Measurements from ENCODE around the gene EIF4A3. TPM values are rescaled to one million over a fixed set of nuclear protein-coding genes. Genes with fewer than 3 reads are reported as not detected.
"Not testable (repeated sequence)": the region's sequence is repeated elsewhere in the genome, so short reads cannot be mapped to it uniquely, and the experiment has no call there.

Gene EIF4A3
- total RNA-seq, 2 experiments from 2014 or later: 259 to 313 TPM

GRCh38 chr17:80092959-80093358, 54.0 kb downstream of the EIF4A3 start:
- no TSS peak for BruUV-seq (replicated peaks)
- H3K36me3 ChIP-seq (ENCODE audit: insufficient read depth, low read length): no peaks in the 10 kb centered on the region
- POLR2A ChIA-PET: interaction anchor here (1.3 kb wide), 1 partner anchor 9 kb away, joined by 3 read pairs; the partner anchor contains the start of gene GAA
- H3K9me2 ChIP-seq (ENCODE audit: insufficient read depth, low read length): no peaks in the 10 kb centered on the region
- H3K9me3 ChIP-seq (ENCODE audit: low read length): no peaks in the 10 kb centered on the region
- no peaks in the 10 kb centered on the region for H4K20me1 ChIP-seq (ENCODE audit: insufficient read depth, low read length)
- no peak overlapping the region for H2AFZ ChIP-seq (ENCODE audit: low read length)
- intact Hi-C loops (cut with micrococcal nuclease; ENCODE audit: unreplicated experiment): no loop called here
- CTCF ChIA-PET (ENCODE audit: unreplicated experiment): interaction anchor here (0.5 kb wide), 1 partner anchor 801 kb away, joined by 4 read pairs; no protein-coding TSS in a partner anchor
- H3K4me2 ChIP-seq (ENCODE audit: low read length): no peak overlapping the region
- TF ChIP-seq EZH2phosphoT487 (IDR thresholded peaks at IDR 0.05; ENCODE audit: borderline replicate concordance, low read depth, low read length) (no peak), CTCF (conservative IDR thresholded peaks at IDR 0.05; ENCODE audit: low read length) (no peak)
- no peak for DNase-seq (ENCODE audit: low spot score)
- H3K79me2 ChIP-seq (ENCODE audit: insufficient read depth, low read depth, low read length): no peaks in the 10 kb centered on the region
- H3K4me1 ChIP-seq (ENCODE audit: insufficient read depth, low read length, poor library complexity, severe bottlenecking): no peaks in the 10 kb centered on the region
- H3K27ac ChIP-seq (ENCODE audit: low read depth, low read length, poor library complexity, severe bottlenecking): no peak overlapping the region
- H3K4me3 ChIP-seq (ENCODE audit: low read depth, low read length, poor library complexity, severe bottlenecking): no peak overlapping the region

- TF ChIP-seq EZH2phosphoT487 (IDR thresholded peaks at IDR 0.05; ENCODE audit: borderline replicate concordance, low read depth, low read length): no peak
- TF ChIP-seq CTCF (conservative IDR thresholded peaks at IDR 0.05; ENCODE audit: low read length): no peak
- Histone ChIP-seq H3K36me3 (ENCODE audit: insufficient read depth, low read length) (no peaks in the 10 kb centered on the region), H3K9me3 (ENCODE audit: low read length) (no peaks in the 10 kb centered on the region), H4K20me1 (ENCODE audit: insufficient read depth, low read length) (no peaks in the 10 kb centered on the region), H3K27ac (ENCODE audit: low read depth, low read length, poor library complexity, severe bottlenecking) (no peak overlapping the region), H3K4me3 (ENCODE audit: low read depth, low read length, poor library complexity, severe bottlenecking) (no peak overlapping the region), H2AFZ (ENCODE audit: low read length) (no peak overlapping the region), H3K4me2 (ENCODE audit: low read length) (no peak overlapping the region), H3K9me2 (ENCODE audit: insufficient read depth, low read length) (no peaks in the 10 kb centered on the region), H3K79me2 (ENCODE audit: insufficient read depth, low read depth, low read length) (no peaks in the 10 kb centered on the region), H3K4me1 (ENCODE audit: insufficient read depth, low read length, poor library complexity, severe bottlenecking) (no peaks in the 10 kb centered on the region)
- CTCF ChIA-PET (ENCODE audit: unreplicated experiment): no interaction called here
- DNase-seq (ENCODE audit: low spot score): no peak
- no TSS peak for BruUV-seq (replicated peaks)
- intact Hi-C loops (cut with micrococcal nuclease; ENCODE audit: unreplicated experiment): no loop called here
- POLR2A ChIA-PET: interaction anchor here (1.3 kb wide), 1 partner anchor 10 kb away, joined by 3 read pairs; the partner anchor contains the start of gene GAA
These were observed 55.6 kb downstream of the EIF4A3 start for GRCh38 chr17:80091376-80091775.

GRCh38 chr17:80090164-80090563, 56.8 kb downstream of the EIF4A3 start:
- intact Hi-C loops (cut with micrococcal nuclease; ENCODE audit: unreplicated experiment); H3K4me3 ChIP-seq (ENCODE audit: low read depth, low read length, poor library complexity, severe bottlenecking); H3K27ac ChIP-seq (ENCODE audit: low read depth, low read length, poor library complexity, severe bottlenecking); BruUV-seq (replicated peaks); H3K9me2 ChIP-seq (ENCODE audit: insufficient read depth, low read length); CTCF ChIA-PET (ENCODE audit: unreplicated experiment); H3K4me1 ChIP-seq (ENCODE audit: insufficient read depth, low read length, poor library complexity, severe bottlenecking); H3K79me2 ChIP-seq (ENCODE audit: insufficient read depth, low read depth, low read length); H3K36me3 ChIP-seq (ENCODE audit: insufficient read depth, low read length); POLR2A ChIA-PET; DNase-seq (ENCODE audit: low spot score); H4K20me1 ChIP-seq (ENCODE audit: insufficient read depth, low read length); H3K4me2 ChIP-seq (ENCODE audit: low read length); H2AFZ ChIP-seq (ENCODE audit: low read length); H3K9me3 ChIP-seq (ENCODE audit: low read length): not testable (repeated sequence)
